ENCODE results near the gene LRFN3.

LRFN3 gene

GRCh38 chr19:35986664-35987570, 50.7 kb downstream of the LRFN3 start:
- H3K4me3 ChIP-seq (ENCODE audit: low read depth, low read length), result peak overlapping the region; percentile 25; the same call in 1 of the 2 replicates
- no peak for DNase-seq (ENCODE audit: low read depth)
- TF ChIP-seq CTCF (IDR thresholded peaks at IDR 0.05; ENCODE audit: insufficient read depth, low read depth, low read length, missing control alignments), result no peak

- H3K4me3 ChIP-seq (ENCODE audit: low read depth, low read length), result no peak overlapping the region
- TF ChIP-seq CTCF (IDR thresholded peaks at IDR 0.05; ENCODE audit: insufficient read depth, low read depth, low read length, missing control alignments), result no peak
- DNase-seq (ENCODE audit: low read depth), result no peak
These were observed 51.4 kb downstream of the LRFN3 start for GRCh38 chr19:35987571-35987896.

GRCh38 chr19:35988824-35989223, 52.6 kb downstream of the LRFN3 start:
- no peak for TF ChIP-seq CTCF (IDR thresholded peaks at IDR 0.05; ENCODE audit: insufficient read depth, low read depth, low read length, missing control alignments)
- H3K4me3 ChIP-seq (ENCODE audit: low read depth, low read length), result no peak overlapping the region
- DNase-seq (ENCODE audit: low read depth), result no peak

GRCh38 chr19:35990156-35990555, 54.0 kb downstream of the LRFN3 start:
- no peak for DNase-seq (ENCODE audit: low read depth)
- no peak for TF ChIP-seq CTCF (IDR thresholded peaks at IDR 0.05; ENCODE audit: insufficient read depth, low read depth, low read length, missing control alignments)
- no peak overlapping the region for H3K4me3 ChIP-seq (ENCODE audit: low read depth, low read length)

GRCh38 chr19:35990771-35991730, 54.9 kb downstream of the LRFN3 start:
- no peak overlapping the region for H3K4me3 ChIP-seq (ENCODE audit: low read depth, low read length)
- no peak for TF ChIP-seq CTCF (IDR thresholded peaks at IDR 0.05; ENCODE audit: insufficient read depth, low read depth, low read length, missing control alignments)
- no peak for DNase-seq (ENCODE audit: low read depth)

GRCh38 chr19:35991731-35992450, 55.7 kb downstream of the LRFN3 start:
- TF ChIP-seq CTCF (IDR thresholded peaks at IDR 0.05; ENCODE audit: insufficient read depth, low read depth, low read length, missing control alignments), result no peak
- H3K4me3 ChIP-seq (ENCODE audit: low read depth, low read length), result no peak overlapping the region
- no peak for DNase-seq (ENCODE audit: low read depth)

Measured in GM12865 (cell line).